Panc1 (cell line): ENCODE data around the gene ZNF462. TPM values are rescaled to one million over a fixed set of nuclear protein-coding genes. Genes with fewer than 3 reads are reported as not detected.

Experiments
- ATAC-seq: fragments of 200-7000 bp; cut with Tn5 transposase; 2 replicates; pipeline ENCODE4 v1.9.1; 2020; ENCODE audit warnings: mild to moderate bottlenecking, moderate library complexity
- BruUV-seq: library from RNA; stranded (reverse); fragments of 400-500 nt; replicated peaks from 2 replicates; lab custom pipeline; 2021; lab: Mats Ljungman, UMichigan
- CTCF ChIA-PET: fragments of 300-600 bp; sonication (Branson Sonifier 250); formaldehyde crosslinking; loops from one replicate; lab custom pipeline; 2022; ENCODE audit warnings: antibody characterized with exemption; lab: Charles Lee
- POLR2A ChIA-PET: fragments of 300-600 bp; sonication (Branson Sonifier 250); formaldehyde crosslinking; loops from one replicate; lab custom pipeline; 2022; ENCODE audit warnings: antibody characterized with exemption; lab: Charles Lee
- DNase-seq: peaks from one replicate; pipeline ENCODE4 v3.0.0-alpha.2; 2010; ENCODE audit warnings: low read depth, low spot score
- H3K27ac ChIP-seq: 2 replicates; pipeline ENCODE4 v1.5.1; 2011; ENCODE audit warnings: mild to moderate bottlenecking, low read length, inconsistent platforms
- H3K27me3 ChIP-seq: fragments of 200-500 bp; sonication (Bioruptor generic); 2 replicates; pipeline ENCODE4 v1.6.0; 2014; ENCODE audit warnings: low read length, inconsistent platforms; ENCODE audit not compliant: control insufficient read depth, insufficient read depth
- H3K36me3 ChIP-seq: fragments of 200-500 bp; sonication (Bioruptor generic); 2 replicates; pipeline ENCODE4 v1.5.1; 2014; ENCODE audit warnings: inconsistent platforms, mild to moderate bottlenecking, low read length, moderate library complexity; ENCODE audit not compliant: control insufficient read depth, insufficient read depth
- H3K4me1 ChIP-seq: 2 replicates; pipeline ENCODE4 v1.5.1; 2011; ENCODE audit warnings: inconsistent platforms, mild to moderate bottlenecking, low read length, moderate library complexity; ENCODE audit not compliant: control insufficient read depth, insufficient read depth
- H3K4me3 ChIP-seq, 2 experiments: 2 replicates each; pipeline ENCODE4 v1.5.1; 2011 to 2012; ENCODE audit warnings: low read depth in 2 of 2, low read length in 2 of 2, mild to moderate bottlenecking in 2 of 2, inconsistent platforms in 1 of 2, moderate library complexity in 1 of 2
- H3K9me3 ChIP-seq: fragments of 200-500 bp; sonication (Bioruptor generic); 2 replicates; pipeline ENCODE4 v1.5.1; 2014; ENCODE audit warnings: low read depth, mild to moderate bottlenecking, inconsistent platforms, low read length, moderate library complexity; ENCODE audit not compliant: control insufficient read depth, insufficient read depth
- POLR2AphosphoS5 ChIP-seq: IDR thresholded peaks from 2 replicates; pipeline ENCODE4 v1.6.1; 2012; ENCODE audit warnings: mild to moderate bottlenecking, low read depth, low read length, moderate library complexity
- SIN3A ChIP-seq: IDR thresholded peaks from 2 replicates; pipeline ENCODE4 v1.6.1; 2012; ENCODE audit warnings: low read depth, mild to moderate bottlenecking, low read length, moderate library complexity, borderline replicate concordance; ENCODE audit not compliant: insufficient read depth
- TCF7L2 ChIP-seq: IDR thresholded peaks from 2 replicates; pipeline ENCODE4 v1.6.1; 2011; ENCODE audit warnings: mild to moderate bottlenecking, low read depth, low read length, inconsistent platforms
- in situ Hi-C: cut with HindIII; loops from 2 replicates; pipeline ENCODE4 v1.10.0; 2016; ENCODE audit warnings: low sequenced_read_pairs, low pct_unique_long_range_greater_than_20kb
- intact Hi-C: fragments of 100-400 bp; cut with micrococcal nuclease; formaldehyde crosslinking; loops from one replicate; pipeline ENCODE4 v1.10.0; 2022; ENCODE audit not compliant: unreplicated experiment
- total RNA-seq: library from RNA; stranded (reverse); gene quantifications from one replicate; pipeline ENCODE4 v1.2.1, GENCODE V29; 2021; ENCODE audit not compliant: unreplicated experiment
- TF ChIP-seq, protein P1 (sequence below): fragments of 450-650 bp; IDR thresholded peaks from 2 replicates; pipeline ENCODE4 v1.5.1; 2017; ENCODE audit warnings: mild to moderate bottlenecking
- TF ChIP-seq, protein P2 (sequence below), 2 experiments: IDR thresholded peaks; 2 replicates each; pipeline ENCODE4 v1.6.1; 2011 to 2012; ENCODE audit warnings: low read depth in 2 of 2, control low read depth in 1 of 2, low read length in 1 of 2, mild to moderate bottlenecking in 1 of 2, moderate library complexity in 1 of 2; ENCODE audit not compliant: insufficient read depth in 1 of 2

The ZNF462 gene
- total RNA-seq, 1 experiment from 2014 or later = 34.8 TPM

DNA sequence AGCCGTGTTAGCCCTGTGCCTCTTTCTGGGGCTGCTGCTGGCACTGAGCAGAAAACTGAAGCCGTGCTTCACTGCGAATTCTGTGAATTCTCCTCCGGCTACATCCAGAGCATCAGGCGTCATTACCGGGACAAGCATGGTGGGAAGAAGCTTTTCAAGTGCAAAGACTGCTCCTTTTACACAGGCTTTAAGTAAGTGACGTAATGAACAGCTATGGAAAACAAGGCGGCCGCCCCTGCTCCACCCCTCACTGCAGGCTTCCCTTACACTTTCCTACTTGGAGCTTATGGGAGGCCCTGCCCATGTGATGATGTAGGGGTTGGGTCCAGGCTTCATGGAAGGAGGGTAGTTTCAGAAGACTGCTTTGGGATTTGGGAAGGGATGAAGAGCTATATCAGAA lies 109.1 kb downstream of the ZNF462 start:
- Histone ChIP-seq H3K9me3 (no peaks in the 10 kb centered on the region), H3K4me1 (no peaks in the 10 kb centered on the region), H3K27ac (no peak overlapping the region), H3K27me3 (no peaks in the 10 kb centered on the region), H3K36me3 (0 out of 2 replicates have a peak, but pooled peaks cover 2% of the 10 kb centered on the region), H3K4me3 (no peak overlapping the region)
- TF ChIP-seq, protein P1, sequence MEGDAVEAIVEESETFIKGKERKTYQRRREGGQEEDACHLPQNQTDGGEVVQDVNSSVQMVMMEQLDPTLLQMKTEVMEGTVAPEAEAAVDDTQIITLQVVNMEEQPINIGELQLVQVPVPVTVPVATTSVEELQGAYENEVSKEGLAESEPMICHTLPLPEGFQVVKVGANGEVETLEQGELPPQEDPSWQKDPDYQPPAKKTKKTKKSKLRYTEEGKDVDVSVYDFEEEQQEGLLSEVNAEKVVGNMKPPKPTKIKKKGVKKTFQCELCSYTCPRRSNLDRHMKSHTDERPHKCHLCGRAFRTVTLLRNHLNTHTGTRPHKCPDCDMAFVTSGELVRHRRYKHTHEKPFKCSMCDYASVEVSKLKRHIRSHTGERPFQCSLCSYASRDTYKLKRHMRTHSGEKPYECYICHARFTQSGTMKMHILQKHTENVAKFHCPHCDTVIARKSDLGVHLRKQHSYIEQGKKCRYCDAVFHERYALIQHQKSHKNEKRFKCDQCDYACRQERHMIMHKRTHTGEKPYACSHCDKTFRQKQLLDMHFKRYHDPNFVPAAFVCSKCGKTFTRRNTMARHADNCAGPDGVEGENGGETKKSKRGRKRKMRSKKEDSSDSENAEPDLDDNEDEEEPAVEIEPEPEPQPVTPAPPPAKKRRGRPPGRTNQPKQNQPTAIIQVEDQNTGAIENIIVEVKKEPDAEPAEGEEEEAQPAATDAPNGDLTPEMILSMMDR = no peak
- TF ChIP-seq, protein P2, sequence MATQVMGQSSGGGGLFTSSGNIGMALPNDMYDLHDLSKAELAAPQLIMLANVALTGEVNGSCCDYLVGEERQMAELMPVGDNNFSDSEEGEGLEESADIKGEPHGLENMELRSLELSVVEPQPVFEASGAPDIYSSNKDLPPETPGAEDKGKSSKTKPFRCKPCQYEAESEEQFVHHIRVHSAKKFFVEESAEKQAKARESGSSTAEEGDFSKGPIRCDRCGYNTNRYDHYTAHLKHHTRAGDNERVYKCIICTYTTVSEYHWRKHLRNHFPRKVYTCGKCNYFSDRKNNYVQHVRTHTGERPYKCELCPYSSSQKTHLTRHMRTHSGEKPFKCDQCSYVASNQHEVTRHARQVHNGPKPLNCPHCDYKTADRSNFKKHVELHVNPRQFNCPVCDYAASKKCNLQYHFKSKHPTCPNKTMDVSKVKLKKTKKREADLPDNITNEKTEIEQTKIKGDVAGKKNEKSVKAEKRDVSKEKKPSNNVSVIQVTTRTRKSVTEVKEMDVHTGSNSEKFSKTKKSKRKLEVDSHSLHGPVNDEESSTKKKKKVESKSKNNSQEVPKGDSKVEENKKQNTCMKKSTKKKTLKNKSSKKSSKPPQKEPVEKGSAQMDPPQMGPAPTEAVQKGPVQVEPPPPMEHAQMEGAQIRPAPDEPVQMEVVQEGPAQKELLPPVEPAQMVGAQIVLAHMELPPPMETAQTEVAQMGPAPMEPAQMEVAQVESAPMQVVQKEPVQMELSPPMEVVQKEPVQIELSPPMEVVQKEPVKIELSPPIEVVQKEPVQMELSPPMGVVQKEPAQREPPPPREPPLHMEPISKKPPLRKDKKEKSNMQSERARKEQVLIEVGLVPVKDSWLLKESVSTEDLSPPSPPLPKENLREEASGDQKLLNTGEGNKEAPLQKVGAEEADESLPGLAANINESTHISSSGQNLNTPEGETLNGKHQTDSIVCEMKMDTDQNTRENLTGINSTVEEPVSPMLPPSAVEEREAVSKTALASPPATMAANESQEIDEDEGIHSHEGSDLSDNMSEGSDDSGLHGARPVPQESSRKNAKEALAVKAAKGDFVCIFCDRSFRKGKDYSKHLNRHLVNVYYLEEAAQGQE (IDR thresholded peaks at IDR 0.05; ENCODE audit: insufficient read depth in 1 of 2, low read depth in 2 of 2, low read length in 1 of 2) = no peak
- no peak for TF ChIP-seq SIN3A
- TF ChIP-seq TCF7L2 = no peak
- no peak for TF ChIP-seq POLR2AphosphoS5
- ATAC-seq (no peak), DNase-seq (no peak)
- no TSS peak for BruUV-seq
- in situ Hi-C loops = no loop called here
- ChIA-PET POLR2A (no interaction called here), CTCF (no interaction called here)
- intact Hi-C loops = no loop called here

DNA sequence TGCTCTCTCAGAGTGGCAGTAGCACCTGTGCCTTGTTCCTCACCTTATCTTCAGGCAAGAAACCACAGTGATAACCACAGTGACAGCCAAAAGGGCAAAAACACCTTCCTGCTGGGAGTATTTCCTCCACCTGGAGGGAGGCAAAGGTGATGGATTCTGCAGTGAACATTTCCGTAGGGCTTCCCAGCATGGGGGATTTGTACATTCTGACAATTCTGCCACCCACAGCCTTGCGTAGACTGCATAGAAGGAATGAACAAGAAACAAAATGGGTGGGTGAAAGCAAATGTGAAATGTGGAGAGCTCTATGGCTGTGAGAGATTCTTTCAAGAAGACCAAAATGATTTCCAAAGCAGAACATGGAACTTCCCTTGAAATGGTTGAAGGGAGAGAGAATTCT lies 111.4 kb downstream of the ZNF462 start:
- no peaks in the 10 kb centered on the region for H3K4me1 ChIP-seq
- ATAC-seq = no peak
- intact Hi-C loops (no loop called here), in situ Hi-C loops (no loop called here)
- H3K9me3 ChIP-seq = no peaks in the 10 kb centered on the region
- no peak for DNase-seq
- POLR2A ChIA-PET = no interaction called here
- no TSS peak for BruUV-seq
- H3K36me3 ChIP-seq = 0 out of 2 replicates have a peak, but pooled peaks cover 2% of the 10 kb centered on the region
- CTCF ChIA-PET = no interaction called here
- no peaks in the 10 kb centered on the region for H3K27me3 ChIP-seq
- no peak overlapping the region for H3K4me3 ChIP-seq
- no peak overlapping the region for H3K27ac ChIP-seq
- no peak for TF ChIP-seq SIN3A
- no peak for TF ChIP-seq TCF7L2
- TF ChIP-seq POLR2AphosphoS5 = no peak
- TF ChIP-seq, protein P1 = no peak
- TF ChIP-seq, protein P2 (IDR thresholded peaks at IDR 0.05; ENCODE audit: insufficient read depth in 1 of 2, low read depth in 2 of 2, low read length in 1 of 2) = no peak
